PC-3 (cell line): ENCODE data around the gene ZNF155. TPM values are rescaled to one million over a fixed set of nuclear protein-coding genes. Genes with fewer than 3 reads are reported as not detected.

Source experiments
- ATAC-seq: fragments of 200-7000 bp; cut with Tn5 transposase; 2 replicates; pipeline ENCODE4 v1.9.1; 2020; ENCODE audit warnings: mild to moderate bottlenecking, moderate library complexity
- BruUV-seq: library from RNA; stranded (reverse); fragments of 400-500 nt; replicated peaks from 2 replicates; lab custom pipeline; 2021; lab: Mats Ljungman, UMichigan
- CTCF ChIA-PET: fragments of 300-600 bp; sonication (Branson Sonifier 250); formaldehyde crosslinking; loops from one replicate; lab custom pipeline; 2022; ENCODE audit warnings: antibody characterized with exemption; lab: Charles Lee
- POLR2A ChIA-PET: fragments of 300-600 bp; sonication (Branson Sonifier 250); formaldehyde crosslinking; loops from one replicate; lab custom pipeline; 2022; ENCODE audit warnings: antibody characterized with exemption; ENCODE audit not compliant: unreplicated experiment; lab: Charles Lee
- DNase-seq: peaks from one replicate; pipeline ENCODE4 v3.0.0-alpha.2; 2015
- H2AFZ ChIP-seq: fragments of 300-600 bp; sonication (generic); 2 replicates; pipeline ENCODE4 v1.6.0; 2016; ENCODE audit warnings: antibody characterized with exemption, low read length
- H3F3A ChIP-seq: fragments of 300-600 bp; sonication (generic); one replicate; pipeline ENCODE4 v1.6.0; 2017; ENCODE audit warnings: antibody characterized with exemption, low read length, control low read depth, mild to moderate bottlenecking; ENCODE audit not compliant: unreplicated experiment
- H3K27ac ChIP-seq: fragments of 300-600 bp; sonication (generic); 2 replicates; pipeline ENCODE4 v1.5.1; 2016; ENCODE audit warnings: mild to moderate bottlenecking, low read length
- H3K27me3 ChIP-seq: fragments of 300-600 bp; sonication (generic); 2 replicates; pipeline ENCODE4 v1.6.1; 2016; ENCODE audit warnings: low read length, mixed read lengths
- H3K36me3 ChIP-seq: fragments of 300-600 bp; sonication (generic); 2 replicates; pipeline ENCODE4 v1.6.1; 2016; ENCODE audit warnings: low read depth, mixed run types, low read length, mixed read lengths
- H3K4me1 ChIP-seq: fragments of 300-600 bp; sonication (generic); 2 replicates; pipeline ENCODE4 v1.5.1; 2016; ENCODE audit warnings: low read length; ENCODE audit not compliant: insufficient read depth
- H3K4me2 ChIP-seq: fragments of 300-600 bp; sonication (generic); 2 replicates; pipeline ENCODE4 v1.6.0; 2016; ENCODE audit warnings: low read length
- H3K4me3 ChIP-seq: fragments of 300-600 bp; sonication (generic); 2 replicates; pipeline ENCODE4 v1.5.1; 2016; ENCODE audit warnings: mild to moderate bottlenecking, low read length, mixed read lengths
- H3K79me2 ChIP-seq: fragments of 300-600 bp; sonication (generic); 2 replicates; pipeline ENCODE4 v1.6.1; 2017; ENCODE audit warnings: low read length, mixed read lengths
- H3K9ac ChIP-seq: fragments of 300-600 bp; sonication (generic); 2 replicates; pipeline ENCODE4 v1.6.0; 2016; ENCODE audit warnings: mild to moderate bottlenecking, low read length
- H3K9me2 ChIP-seq: fragments of 300-600 bp; sonication (generic); replicated peaks from 2 replicates; pipeline ENCODE4 v1.6.1; 2016; ENCODE audit warnings: mixed run types, low read length, mixed read lengths
- H3K9me3 ChIP-seq: fragments of 300-600 bp; sonication (generic); 2 replicates; pipeline ENCODE4 v1.6.1; 2016; ENCODE audit warnings: low read length, mixed read lengths
- H4K20me1 ChIP-seq: fragments of 300-600 bp; sonication (generic); 2 replicates; pipeline ENCODE4 v1.6.1; 2016; ENCODE audit warnings: low read length, mixed read lengths
- CTCF ChIP-seq: fragments of 300-600 bp; sonication (generic); conservative IDR thresholded peaks from 2 replicates; pipeline ENCODE4 v1.5.1; 2017; ENCODE audit warnings: antibody characterized with exemption, low read depth, mild to moderate bottlenecking, low read length
- EZH2 ChIP-seq: fragments of 300-600 bp; sonication (generic); IDR thresholded peaks from one replicate; pipeline ENCODE4 v1.6.1; 2017; ENCODE audit warnings: antibody characterized with exemption, mild to moderate bottlenecking, low read length; ENCODE audit not compliant: unreplicated experiment
- EZH2phosphoT487 ChIP-seq: fragments of 300-600 bp; sonication (generic); IDR thresholded peaks from 2 replicates; pipeline ENCODE4 v1.6.1; 2018; ENCODE audit warnings: mild to moderate bottlenecking, antibody characterized with exemption, low read length, borderline replicate concordance
- intact Hi-C: fragments of 100-400 bp; cut with micrococcal nuclease; formaldehyde crosslinking; loops from 2 replicates; pipeline ENCODE4 v1.9.0; 2023
- total RNA-seq: library from RNA; depleted of rRNA; stranded (reverse); fragments of >200 nt; gene quantifications from 2 replicates; pipeline ENCODE4 v1.2.3, GENCODE V29; 2014

ZNF155 gene
- total RNA-seq, 1 experiment from 2014 or later = 3.1 TPM

- Histone ChIP-seq H3K27ac (no peak overlapping the region), H3K9me2 (no peaks in the 10 kb centered on the region), H3K79me2 (no peaks in the 10 kb centered on the region), H2AFZ (no peak overlapping the region), H3K9me3 (no peaks in the 10 kb centered on the region), H3K4me3 (no peak overlapping the region), H3K9ac (no peak overlapping the region), H4K20me1 (no peaks in the 10 kb centered on the region), H3F3A (no peaks in the 10 kb centered on the region), H3K4me2 (no peak overlapping the region), H3K4me1 (no peaks in the 10 kb centered on the region), H3K27me3 (no peaks in the 10 kb centered on the region), H3K36me3 (no peaks in the 10 kb centered on the region; the same call in 1 of the 2 replicates)
- CTCF ChIA-PET = no interaction called here
- no peak for DNase-seq
- intact Hi-C loops = loop anchor here (10.0 kb wide), 1 partner anchor 137 kb away; the partner anchor contains the start of gene ZNF224
- POLR2A ChIA-PET = no interaction called here
- ATAC-seq = no peak
- no TSS peak for BruUV-seq
- TF ChIP-seq CTCF (no peak), EZH2 (no peak), EZH2phosphoT487 (no peak)
Measured at GRCh38 chr19:43957891-43958290, 26.1 kb upstream of the ZNF155 start.

GRCh38 chr19:43960411-43960810 lies 23.6 kb upstream of the ZNF155 start:
- POLR2A ChIA-PET = no interaction called here
- no peaks in the 10 kb centered on the region for H3K4me1 ChIP-seq
- ATAC-seq = no peak
- H2AFZ ChIP-seq = no peak overlapping the region
- peaks cover 18% of the 10 kb centered on the region for H3K36me3 ChIP-seq
- peaks cover under 1% of the 10 kb centered on the region; the same call in 1 of the 2 replicates for H3K9me3 ChIP-seq
- H4K20me1 ChIP-seq = no peaks in the 10 kb centered on the region
- no TSS peak for BruUV-seq
- intact Hi-C loops = no loop called here
- no peak overlapping the region for H3K27ac ChIP-seq
- DNase-seq = no peak
- H3K27me3 ChIP-seq = no peaks in the 10 kb centered on the region
- TF ChIP-seq EZH2 (no peak), EZH2phosphoT487 (no peak), CTCF (no peak)
- no peak overlapping the region for H3K4me3 ChIP-seq
- H3K9me2 ChIP-seq = no peaks in the 10 kb centered on the region
- no peaks in the 10 kb centered on the region for H3K79me2 ChIP-seq
- no peak overlapping the region for H3K4me2 ChIP-seq
- CTCF ChIA-PET = no interaction called here
- no peak overlapping the region for H3K9ac ChIP-seq
- no peaks in the 10 kb centered on the region for H3F3A ChIP-seq

- TF ChIP-seq EZH2 (no peak), EZH2phosphoT487 (no peak), CTCF (no peak)
- intact Hi-C loops = no loop called here
- ATAC-seq (no peak), DNase-seq (no peak)
- Histone ChIP-seq H3K27me3 (no peaks in the 10 kb centered on the region), H3K4me2 (no peak overlapping the region), H3K36me3 (peaks cover 37% of the 10 kb centered on the region), H3K9me2 (no peaks in the 10 kb centered on the region), H3K9ac (no peak overlapping the region), H3K4me3 (no peak overlapping the region), H3K9me3 (peaks cover 12% of the 10 kb centered on the region; the same call in 1 of the 2 replicates), H3F3A (no peaks in the 10 kb centered on the region), H3K27ac (no peak overlapping the region), H3K79me2 (no peaks in the 10 kb centered on the region), H4K20me1 (no peaks in the 10 kb centered on the region), H2AFZ (no peak overlapping the region), H3K4me1 (no peaks in the 10 kb centered on the region)
- POLR2A ChIA-PET = no interaction called here
- BruUV-seq = no TSS peak
- CTCF ChIA-PET = no interaction called here
Measured at GRCh38 chr19:43966079-43966694, 17.8 kb upstream of the ZNF155 start.
